ENCODE measurements around the gene DOCK4.

The DOCK4 gene

DNA sequence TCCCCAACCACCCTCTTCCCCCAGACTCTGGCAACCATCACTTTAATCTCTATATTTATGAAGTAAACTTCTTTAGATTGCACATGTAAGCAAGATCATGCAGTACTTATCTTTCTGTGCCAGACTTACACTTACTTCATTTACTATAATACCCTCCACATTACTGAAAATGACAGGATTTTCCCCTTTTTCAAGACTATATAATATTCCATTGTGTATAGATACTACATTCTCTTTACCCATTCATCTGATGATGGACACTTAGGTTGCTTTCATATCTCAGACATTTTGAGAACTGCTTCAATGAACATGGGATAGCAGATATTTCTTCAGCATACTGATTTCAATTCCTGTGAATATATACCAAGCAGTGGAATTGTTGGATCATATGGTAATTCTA lies 4.4 kb downstream of the DOCK4 start:
- Histone ChIP-seq H2AFZ (ENCODE audit: low read depth) (no peak overlapping the region), H3K36me3 (ENCODE audit: insufficient read depth) (no peaks in the 10 kb centered on the region), H3K4me1 (ENCODE audit: low read depth, poor library complexity, severe bottlenecking) (peaks cover 14% of the 10 kb centered on the region), H3K79me2 (ENCODE audit: insufficient read depth, low read depth) (peaks cover 2% of the 10 kb centered on the region; the same call in 1 of the 2 replicates), H4K20me1 (ENCODE audit: insufficient read depth) (no peaks in the 10 kb centered on the region), H3K27me3 (ENCODE audit: insufficient read depth, low read depth) (no peaks in the 10 kb centered on the region), H3K27ac (no peak overlapping the region), H3K9ac (no peak overlapping the region), H3K4me2 (no peak overlapping the region), H3K4me3 (IDR thresholded peaks at IDR 0.05; ENCODE audit: insufficient read depth, low read depth, low read length) (no peak overlapping the region)
- no peak for TF ChIP-seq CTCF (conservative IDR thresholded peaks at IDR 0.05; ENCODE audit: low read depth, low read length)

DNA sequence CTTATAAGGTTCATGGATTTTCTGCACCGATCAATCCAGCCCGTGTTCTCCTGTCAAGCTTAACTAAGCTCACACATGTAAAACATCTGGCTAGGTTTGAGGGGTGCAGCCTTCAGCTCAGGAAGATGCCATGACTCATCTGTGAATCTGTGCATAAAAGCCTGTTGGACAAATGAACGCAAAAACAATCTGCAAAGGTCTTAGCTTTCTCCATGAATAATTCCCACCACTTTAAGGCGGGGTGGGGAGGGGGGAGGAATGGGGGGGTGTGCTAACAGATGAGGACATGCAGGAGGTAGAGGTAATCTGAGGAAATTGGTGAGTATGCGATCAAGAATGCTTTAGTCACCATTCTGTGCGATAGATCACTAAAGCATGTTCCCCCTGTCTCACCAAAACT lies 4.8 kb downstream of the DOCK4 start:
- Histone ChIP-seq H3K79me2 (ENCODE audit: insufficient read depth, low read depth) (no peaks in the 10 kb centered on the region), H3K27ac (no peak overlapping the region)

DNA sequence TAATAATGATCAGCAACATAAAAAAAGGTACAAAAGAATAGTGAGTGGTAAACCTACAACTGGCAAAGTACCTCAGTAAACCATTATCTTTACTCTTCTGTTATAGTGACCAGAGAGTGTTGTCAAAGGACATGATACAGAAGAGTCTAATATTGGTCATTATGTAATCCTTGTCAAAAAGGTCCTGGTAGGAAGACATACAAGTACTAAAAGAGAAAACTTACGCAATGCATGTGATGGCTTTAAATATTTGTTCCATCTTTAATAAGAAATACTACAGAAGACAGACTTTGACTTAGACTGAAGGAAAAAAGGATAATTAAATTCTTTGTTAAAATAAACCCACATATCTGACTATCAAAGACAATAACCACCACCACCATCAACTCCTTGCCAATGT lies 6.5 kb downstream of the DOCK4 start:
- Histone ChIP-seq H3K4me2 (no peak overlapping the region), H3K36me3 (ENCODE audit: insufficient read depth) (no peaks in the 10 kb centered on the region), H3K4me1 (ENCODE audit: low read depth, poor library complexity, severe bottlenecking) (peaks cover 14% of the 10 kb centered on the region), H3K27ac (no peak overlapping the region), H4K20me1 (ENCODE audit: insufficient read depth) (no peaks in the 10 kb centered on the region), H3K27me3 (ENCODE audit: insufficient read depth, low read depth) (no peaks in the 10 kb centered on the region), H2AFZ (ENCODE audit: low read depth) (no peak overlapping the region), H3K9ac (no peak overlapping the region), H3K4me3 (IDR thresholded peaks at IDR 0.05; ENCODE audit: insufficient read depth, low read depth, low read length) (no peak overlapping the region), H3K79me2 (ENCODE audit: insufficient read depth, low read depth) (no peaks in the 10 kb centered on the region)
- no peak for TF ChIP-seq CTCF (conservative IDR thresholded peaks at IDR 0.05; ENCODE audit: low read depth, low read length)

More for the DNA sequence above, 4.8 kb downstream of the DOCK4 start:
- Histone ChIP-seq H3K27me3 (ENCODE audit: insufficient read depth, low read depth) (no peaks in the 10 kb centered on the region), H2AFZ (ENCODE audit: low read depth) (no peak overlapping the region), H3K36me3 (ENCODE audit: insufficient read depth) (no peaks in the 10 kb centered on the region), H4K20me1 (ENCODE audit: insufficient read depth) (no peaks in the 10 kb centered on the region), H3K4me3 (IDR thresholded peaks at IDR 0.05; ENCODE audit: insufficient read depth, low read depth, low read length) (no peak overlapping the region), H3K9ac (no peak overlapping the region), H3K4me1 (ENCODE audit: low read depth, poor library complexity, severe bottlenecking) (peaks cover 14% of the 10 kb centered on the region), H3K4me2 (no peak overlapping the region)
- no peak for TF ChIP-seq CTCF (conservative IDR thresholded peaks at IDR 0.05; ENCODE audit: low read depth, low read length)

GRCh38 chr7:112199035-112199655 lies 7.1 kb downstream of the DOCK4 start:
- no peak overlapping the region for H3K9ac ChIP-seq
- H2AFZ ChIP-seq (ENCODE audit: low read depth), result no peak overlapping the region
- H3K79me2 ChIP-seq (ENCODE audit: insufficient read depth, low read depth), result no peaks in the 10 kb centered on the region
- H4K20me1 ChIP-seq (ENCODE audit: insufficient read depth), result no peaks in the 10 kb centered on the region
- H3K4me3 ChIP-seq (IDR thresholded peaks at IDR 0.05; ENCODE audit: insufficient read depth, low read depth, low read length), result no peak overlapping the region
- peaks cover 9% of the 10 kb centered on the region for H3K4me1 ChIP-seq (ENCODE audit: low read depth, poor library complexity, severe bottlenecking)
- TF ChIP-seq CTCF (conservative IDR thresholded peaks at IDR 0.05; ENCODE audit: low read depth, low read length), result no peak
- H3K36me3 ChIP-seq (ENCODE audit: insufficient read depth), result no peaks in the 10 kb centered on the region
- no peaks in the 10 kb centered on the region for H3K27me3 ChIP-seq (ENCODE audit: insufficient read depth, low read depth)
- no peak overlapping the region for H3K27ac ChIP-seq
- no peak overlapping the region for H3K4me2 ChIP-seq

Measured in KMS-11 (cell line).